Liver (tissue), 3 donors: ENCODE data around the gene ZNF460.

Experiments
- JUND ChIP-seq, 2 donors: IDR thresholded peaks; 2 replicates each; pipeline ENCODE4 v1.6.1; 2016; ENCODE audit warnings: antibody characterized with exemption in 2 of 2
- NR2F2 ChIP-seq: IDR thresholded peaks from 2 replicates; pipeline ENCODE4 v1.6.1; 2016; ENCODE audit warnings: antibody characterized with exemption
- RAD21 ChIP-seq, 2 donors: IDR thresholded peaks; 2 replicates each; pipeline ENCODE4 v1.6.1; 2016; ENCODE audit warnings: antibody characterized with exemption in 2 of 2, mild to moderate bottlenecking in 2 of 2
- RXRA ChIP-seq, 2 donors: IDR thresholded peaks; 2 replicates each; pipeline ENCODE4 v1.6.1; 2017 to 2018; ENCODE audit warnings: antibody characterized with exemption in 2 of 2, mild to moderate bottlenecking in 1 of 2
- SP1 ChIP-seq: IDR thresholded peaks from 2 replicates; pipeline ENCODE4 v1.6.1; 2018; ENCODE audit warnings: antibody characterized with exemption, mild to moderate bottlenecking
- TAF1 ChIP-seq: conservative IDR thresholded peaks from 2 replicates; pipeline ENCODE4 v1.6.1; 2016; ENCODE audit warnings: antibody characterized with exemption, mild to moderate bottlenecking
- YY1 ChIP-seq: IDR thresholded peaks from 2 replicates; pipeline ENCODE4 v1.6.1; 2016; ENCODE audit warnings: antibody characterized with exemption, mild to moderate bottlenecking
- TF ChIP-seq, protein P1 (sequence below): fragments of 150-350 bp; IDR thresholded peaks from 2 replicates; pipeline ENCODE4 v1.5.1; 2017; ENCODE audit warnings: improper control_type of control experiment, low read depth, low read length; ENCODE audit not compliant: missing input control
- TF ChIP-seq, protein P2 (sequence below): IDR thresholded peaks from 2 replicates; pipeline ENCODE4 v1.6.1; 2016; ENCODE audit warnings: antibody characterized with exemption, mild to moderate bottlenecking
- TF ChIP-seq, protein P3 (sequence below): IDR thresholded peaks from 2 replicates; pipeline ENCODE4 v1.6.1; 2016; ENCODE audit warnings: antibody characterized with exemption
- TF ChIP-seq, protein P4 (sequence below): IDR thresholded peaks from 2 replicates; pipeline ENCODE4 v1.6.1; 2016; ENCODE audit warnings: antibody characterized with exemption
- donor health status: healthy.
- donor health status: healthy.

DNA sequence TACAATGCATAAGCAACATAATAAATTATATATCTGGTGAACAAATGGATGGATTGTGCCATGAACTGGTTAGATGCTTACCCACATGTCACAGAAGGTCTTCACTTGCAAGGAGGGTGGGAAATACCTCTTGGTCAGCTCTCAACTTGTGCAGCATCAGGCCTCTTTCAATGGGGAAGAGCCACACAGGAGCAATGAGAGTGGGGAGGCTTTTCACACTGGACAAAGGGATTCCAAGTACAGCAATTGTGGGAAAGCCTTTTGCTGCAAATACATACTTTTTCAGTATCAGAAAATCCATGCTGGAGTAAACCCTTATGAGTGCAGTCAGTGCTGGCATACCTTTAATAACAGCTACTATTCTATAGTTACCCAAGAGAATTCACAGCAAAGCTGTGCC lies 28.2 kb downstream of the ZNF460 start:
- TF ChIP-seq, protein P1, sequence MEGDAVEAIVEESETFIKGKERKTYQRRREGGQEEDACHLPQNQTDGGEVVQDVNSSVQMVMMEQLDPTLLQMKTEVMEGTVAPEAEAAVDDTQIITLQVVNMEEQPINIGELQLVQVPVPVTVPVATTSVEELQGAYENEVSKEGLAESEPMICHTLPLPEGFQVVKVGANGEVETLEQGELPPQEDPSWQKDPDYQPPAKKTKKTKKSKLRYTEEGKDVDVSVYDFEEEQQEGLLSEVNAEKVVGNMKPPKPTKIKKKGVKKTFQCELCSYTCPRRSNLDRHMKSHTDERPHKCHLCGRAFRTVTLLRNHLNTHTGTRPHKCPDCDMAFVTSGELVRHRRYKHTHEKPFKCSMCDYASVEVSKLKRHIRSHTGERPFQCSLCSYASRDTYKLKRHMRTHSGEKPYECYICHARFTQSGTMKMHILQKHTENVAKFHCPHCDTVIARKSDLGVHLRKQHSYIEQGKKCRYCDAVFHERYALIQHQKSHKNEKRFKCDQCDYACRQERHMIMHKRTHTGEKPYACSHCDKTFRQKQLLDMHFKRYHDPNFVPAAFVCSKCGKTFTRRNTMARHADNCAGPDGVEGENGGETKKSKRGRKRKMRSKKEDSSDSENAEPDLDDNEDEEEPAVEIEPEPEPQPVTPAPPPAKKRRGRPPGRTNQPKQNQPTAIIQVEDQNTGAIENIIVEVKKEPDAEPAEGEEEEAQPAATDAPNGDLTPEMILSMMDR, result no peak
- TF ChIP-seq YY1 (no peak), JUND (IDR thresholded peaks at IDR 0.05) (no peak), SP1 (no peak), NR2F2 (no peak), TAF1 (no peak), RXRA (IDR thresholded peaks at IDR 0.05) (no peak), RAD21 (IDR thresholded peaks at IDR 0.05) (no peak)
- TF ChIP-seq, protein P2, sequence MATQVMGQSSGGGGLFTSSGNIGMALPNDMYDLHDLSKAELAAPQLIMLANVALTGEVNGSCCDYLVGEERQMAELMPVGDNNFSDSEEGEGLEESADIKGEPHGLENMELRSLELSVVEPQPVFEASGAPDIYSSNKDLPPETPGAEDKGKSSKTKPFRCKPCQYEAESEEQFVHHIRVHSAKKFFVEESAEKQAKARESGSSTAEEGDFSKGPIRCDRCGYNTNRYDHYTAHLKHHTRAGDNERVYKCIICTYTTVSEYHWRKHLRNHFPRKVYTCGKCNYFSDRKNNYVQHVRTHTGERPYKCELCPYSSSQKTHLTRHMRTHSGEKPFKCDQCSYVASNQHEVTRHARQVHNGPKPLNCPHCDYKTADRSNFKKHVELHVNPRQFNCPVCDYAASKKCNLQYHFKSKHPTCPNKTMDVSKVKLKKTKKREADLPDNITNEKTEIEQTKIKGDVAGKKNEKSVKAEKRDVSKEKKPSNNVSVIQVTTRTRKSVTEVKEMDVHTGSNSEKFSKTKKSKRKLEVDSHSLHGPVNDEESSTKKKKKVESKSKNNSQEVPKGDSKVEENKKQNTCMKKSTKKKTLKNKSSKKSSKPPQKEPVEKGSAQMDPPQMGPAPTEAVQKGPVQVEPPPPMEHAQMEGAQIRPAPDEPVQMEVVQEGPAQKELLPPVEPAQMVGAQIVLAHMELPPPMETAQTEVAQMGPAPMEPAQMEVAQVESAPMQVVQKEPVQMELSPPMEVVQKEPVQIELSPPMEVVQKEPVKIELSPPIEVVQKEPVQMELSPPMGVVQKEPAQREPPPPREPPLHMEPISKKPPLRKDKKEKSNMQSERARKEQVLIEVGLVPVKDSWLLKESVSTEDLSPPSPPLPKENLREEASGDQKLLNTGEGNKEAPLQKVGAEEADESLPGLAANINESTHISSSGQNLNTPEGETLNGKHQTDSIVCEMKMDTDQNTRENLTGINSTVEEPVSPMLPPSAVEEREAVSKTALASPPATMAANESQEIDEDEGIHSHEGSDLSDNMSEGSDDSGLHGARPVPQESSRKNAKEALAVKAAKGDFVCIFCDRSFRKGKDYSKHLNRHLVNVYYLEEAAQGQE, result no peak
- TF ChIP-seq, protein P3, sequence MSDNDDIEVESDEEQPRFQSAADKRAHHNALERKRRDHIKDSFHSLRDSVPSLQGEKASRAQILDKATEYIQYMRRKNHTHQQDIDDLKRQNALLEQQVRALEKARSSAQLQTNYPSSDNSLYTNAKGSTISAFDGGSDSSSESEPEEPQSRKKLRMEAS, result no peak
- TF ChIP-seq, protein P4, sequence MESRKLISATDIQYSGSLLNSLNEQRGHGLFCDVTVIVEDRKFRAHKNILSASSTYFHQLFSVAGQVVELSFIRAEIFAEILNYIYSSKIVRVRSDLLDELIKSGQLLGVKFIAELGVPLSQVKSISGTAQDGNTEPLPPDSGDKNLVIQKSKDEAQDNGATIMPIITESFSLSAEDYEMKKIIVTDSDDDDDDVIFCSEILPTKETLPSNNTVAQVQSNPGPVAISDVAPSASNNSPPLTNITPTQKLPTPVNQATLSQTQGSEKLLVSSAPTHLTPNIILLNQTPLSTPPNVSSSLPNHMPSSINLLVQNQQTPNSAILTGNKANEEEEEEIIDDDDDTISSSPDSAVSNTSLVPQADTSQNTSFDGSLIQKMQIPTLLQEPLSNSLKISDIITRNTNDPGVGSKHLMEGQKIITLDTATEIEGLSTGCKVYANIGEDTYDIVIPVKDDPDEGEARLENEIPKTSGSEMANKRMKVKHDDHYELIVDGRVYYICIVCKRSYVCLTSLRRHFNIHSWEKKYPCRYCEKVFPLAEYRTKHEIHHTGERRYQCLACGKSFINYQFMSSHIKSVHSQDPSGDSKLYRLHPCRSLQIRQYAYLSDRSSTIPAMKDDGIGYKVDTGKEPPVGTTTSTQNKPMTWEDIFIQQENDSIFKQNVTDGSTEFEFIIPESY, result no peak
